Naive thymus-derived CD4-positive, alpha-beta T cell (primary cell): ENCODE data around the gene HHATL. TPM values are rescaled to one million over a fixed set of nuclear protein-coding genes. Genes with fewer than 3 reads are reported as not detected.

ENCODE experiments used
- ATAC-seq: fragments of 150-1000 bp; cut with Tn5 transposase; 2 replicates; pipeline ENCODE4 v1.10.0; 2021; ENCODE audit warnings: mild to moderate bottlenecking, moderate library complexity
- CTCF ChIA-PET: fragments of 350-600 bp; sonication (Branson Sonifier 250); formaldehyde crosslinking; loops from one replicate; lab custom pipeline; 2021; ENCODE audit warnings: antibody characterized with exemption; lab: Charles Lee
- POLR2A ChIA-PET: fragments of 350-600 bp; sonication (Branson Sonifier 250); formaldehyde crosslinking; loops from one replicate; lab custom pipeline; 2021; ENCODE audit warnings: antibody characterized with exemption, inconsistent platforms; lab: Charles Lee
- DNase-seq, 9 donors: peaks; one replicate each; pipeline versions ENCODE4 v3.0.0 to v3.0.0-alpha.2; 2020 to 2022; ENCODE audit warnings: mixed read lengths in 1 of 9
- H3K27ac ChIP-seq: one replicate; pipeline ENCODE4 v1.7.0; 2013; ENCODE audit warnings: mild to moderate bottlenecking, low read depth, low read length, moderate library complexity
- H3K27me3 ChIP-seq, 2 donors: one replicate each; pipeline ENCODE4 v1.7.0; 2013; ENCODE audit warnings: low read length in 2 of 2, mild to moderate bottlenecking in 2 of 2, moderate library complexity in 2 of 2; ENCODE audit not compliant: control insufficient read depth in 2 of 2, insufficient read depth in 2 of 2
- H3K36me3 ChIP-seq, 3 experiments: 1 replicate in 2 of 3; 2 replicates in 1 of 3; pipeline ENCODE4 v1.7.0; 2013; ENCODE audit warnings: low read length in 3 of 3, mild to moderate bottlenecking in 3 of 3, moderate library complexity in 1 of 3; ENCODE audit not compliant: insufficient read depth in 3 of 3, control insufficient read depth in 2 of 3
- H3K4me1 ChIP-seq, 2 donors: one replicate each; pipeline ENCODE4 v1.7.0; 2013; ENCODE audit warnings: low read length in 2 of 2, mild to moderate bottlenecking in 2 of 2, moderate library complexity in 1 of 2; ENCODE audit not compliant: control insufficient read depth in 2 of 2, insufficient read depth in 2 of 2
- H3K4me3 ChIP-seq: 2 replicates; pipeline ENCODE4 v1.7.0; 2013; ENCODE audit warnings: mild to moderate bottlenecking, low read length
- H3K9me3 ChIP-seq, 3 experiments: 1 replicate in 2 of 3; 2 replicates in 1 of 3; pipeline ENCODE4 v1.7.0; 2013; ENCODE audit warnings: low read length in 3 of 3; ENCODE audit not compliant: control insufficient read depth in 2 of 3
- H3K27ac Mint-ChIP-seq, 9 donors: one replicate each; pipeline ENCODE4 v1.8.0; 2020 to 2022; ENCODE audit warnings: mixed read lengths in 9 of 9, mild to moderate bottlenecking in 8 of 9, moderate library complexity in 5 of 9, inconsistent platforms in 2 of 9
- H3K27me3 Mint-ChIP-seq, 5 donors: one replicate each; pipeline ENCODE4 v1.8.0; 2021 to 2022; ENCODE audit warnings: mixed read lengths in 5 of 5, mild to moderate bottlenecking in 1 of 5
- H3K36me3 Mint-ChIP-seq, 5 donors: one replicate each; pipeline ENCODE4 v1.8.0; 2020 to 2022; ENCODE audit warnings: mixed read lengths in 5 of 5, mild to moderate bottlenecking in 3 of 5, inconsistent platforms in 1 of 5
- H3K4me1 Mint-ChIP-seq, 7 donors: one replicate each; pipeline ENCODE4 v1.8.0; 2020 to 2022; ENCODE audit warnings: mixed read lengths in 7 of 7, mild to moderate bottlenecking in 3 of 7, inconsistent platforms in 1 of 7
- H3K4me3 Mint-ChIP-seq, 10 donors: one replicate each; pipeline ENCODE4 v1.8.0; 2020 to 2022; ENCODE audit warnings: mild to moderate bottlenecking in 10 of 10, mixed read lengths in 10 of 10, moderate library complexity in 6 of 10, inconsistent platforms in 2 of 10
- H3K9me3 Mint-ChIP-seq, 11 donors: one replicate each; pipeline ENCODE4 v1.8.0; 2020 to 2022; ENCODE audit warnings: mixed read lengths in 11 of 11, mild to moderate bottlenecking in 4 of 11, inconsistent platforms in 1 of 11, moderate library complexity in 1 of 11
- intact Hi-C, 2 donors: fragments of 100-400 bp; cut with micrococcal nuclease; formaldehyde crosslinking; loops; one replicate each; pipeline ENCODE4 v1.15.1; 2023
- polyA plus RNA-seq, 2 donors: library from polyadenylated mRNA; unstranded; fragments of 300-500 nt; fragmentation: Illumina TruSeq; gene quantifications; one replicate each; pipeline ENCODE4 v1.2.3, GENCODE V29; 2021
- total RNA-seq, 6 experiments: library from RNA in 5 of 6; stranded (reverse) in 5 of 6; gene quantifications; 1 replicate in 5 of 6; 2 replicates in 1 of 6; pipeline ENCODE4 v1.2.3 and lab custom pipeline; 2021 to 2026

HHATL gene
- total and polyA plus RNA-seq, 7 experiments from 2014 or later = not detected

- no peaks in the 10 kb centered on the region for H3K36me3 ChIP-seq
- H3K27me3 Mint-ChIP-seq = peaks cover 9 to 24% (median 15%) of the 10 kb centered on the region in 5 donors
- peaks cover 0 to 6% (median 0%) of the 10 kb centered on the region in 5 donors for H3K36me3 Mint-ChIP-seq
- no peak overlapping the region for H3K27ac ChIP-seq
- no peaks in the 10 kb centered on the region for H3K9me3 ChIP-seq
- H3K4me1 ChIP-seq = no peaks in the 10 kb centered on the region
- intact Hi-C loops = no loop called here
- ATAC-seq (no peak), DNase-seq (no peak)
- CTCF ChIA-PET = no interaction called here
- peaks cover 0 to 6% (median 3%) of the 10 kb centered on the region in 7 donors for H3K4me1 Mint-ChIP-seq
- H3K27me3 ChIP-seq = no peaks in the 10 kb centered on the region
- no peak overlapping the region for H3K4me3 ChIP-seq
- H3K27ac Mint-ChIP-seq = no peak overlapping the region
- POLR2A ChIA-PET = no interaction called here
- peaks cover 0 to 4% (median 0%) of the 10 kb centered on the region in 11 donors for H3K9me3 Mint-ChIP-seq
- H3K4me3 Mint-ChIP-seq = no peak overlapping the region
Measured at GRCh38 chr3:42686832-42687650, 15.6 kb downstream of the HHATL start.

GRCh38 chr3:42685891-42686820 lies 16.4 kb downstream of the HHATL start:
- H3K27me3 ChIP-seq = no peaks in the 10 kb centered on the region
- ChIA-PET CTCF (no interaction called here), POLR2A (no interaction called here)
- DNase-seq (no peak), ATAC-seq (no peak)
- Mint-ChIP-seq H3K36me3 (peaks cover 0 to 6% (median 0%) of the 10 kb centered on the region in 5 donors), H3K9me3 (peaks cover 0 to 4% (median 0%) of the 10 kb centered on the region in 11 donors), H3K27ac (no peak overlapping the region), H3K4me1 (peaks cover 0 to 6% (median 3%) of the 10 kb centered on the region in 7 donors), H3K4me3 (peak overlapping the region in 6 of 10 donors; percentile 28 to 55 (median 43)), H3K27me3 (peaks cover 9 to 24% (median 15%) of the 10 kb centered on the region in 5 donors)
- H3K27ac ChIP-seq = no peak overlapping the region
- no peaks in the 10 kb centered on the region for H3K4me1 ChIP-seq
- no peaks in the 10 kb centered on the region for H3K36me3 ChIP-seq
- intact Hi-C loops = no loop called here
- H3K4me3 ChIP-seq = no peak overlapping the region
- H3K9me3 ChIP-seq = no peaks in the 10 kb centered on the region

GRCh38 chr3:42685363-42685881 lies 17.2 kb downstream of the HHATL start, which contains the start of gene KLHL40:
Gene KLHL40, plus strand, starts transcription at chr3:42685537. Its CDS starts 82 bp downstream, at chr3:42685619.
- H3K9me3 ChIP-seq = no peaks in the 10 kb centered on the region
- no peaks in the 10 kb centered on the region for H3K27me3 ChIP-seq
- Mint-ChIP-seq H3K27me3 (peaks cover 9 to 24% (median 15%) of the 10 kb centered on the region in 5 donors), H3K36me3 (peaks cover 0 to 6% (median 0%) of the 10 kb centered on the region in 5 donors), H3K9me3 (peaks cover 0 to 4% (median 0%) of the 10 kb centered on the region in 11 donors), H3K4me3 (peak within 1 kb of the TSS in 6 of 10 donors; percentile 28 to 55 (median 43)), H3K27ac (no peak within 1 kb of the TSS), H3K4me1 (peaks cover 0 to 6% (median 3%) of the 10 kb centered on the region in 7 donors)
- H3K4me3 ChIP-seq = no peak within 1 kb of the TSS
- H3K4me1 ChIP-seq = no peaks in the 10 kb centered on the region
- intact Hi-C loops = no loop called here
- H3K36me3 ChIP-seq = no peaks in the 10 kb centered on the region
- POLR2A ChIA-PET = no interaction called here
- CTCF ChIA-PET = no interaction called here
- H3K27ac ChIP-seq = no peak within 1 kb of the TSS
- DNase-seq = no peak
- ATAC-seq = no peak

- Histone ChIP-seq H3K4me1 (no peaks in the 10 kb centered on the region), H3K27ac (no peak overlapping the region), H3K4me3 (no peak overlapping the region), H3K9me3 (no peaks in the 10 kb centered on the region), H3K27me3 (no peaks in the 10 kb centered on the region), H3K36me3 (no peaks in the 10 kb centered on the region)
- no peak overlapping the region for H3K4me3 Mint-ChIP-seq
- ATAC-seq (no peak), DNase-seq (no peak)
- peaks cover 0 to 6% (median 3%) of the 10 kb centered on the region in 7 donors for H3K4me1 Mint-ChIP-seq
- no peak overlapping the region for H3K27ac Mint-ChIP-seq
- ChIA-PET CTCF (no interaction called here), POLR2A (no interaction called here)
- peaks cover 0 to 6% (median 0%) of the 10 kb centered on the region in 5 donors for H3K36me3 Mint-ChIP-seq
- intact Hi-C loops = no loop called here
- H3K9me3 Mint-ChIP-seq = peaks cover 0 to 5% (median 0%) of the 10 kb centered on the region in 11 donors
- peaks cover 9 to 24% (median 12%) of the 10 kb centered on the region in 5 donors for H3K27me3 Mint-ChIP-seq
Measured at GRCh38 chr3:42684632-42685362, 17.8 kb downstream of the HHATL start.

GRCh38 chr3:42683875-42684598 lies 18.6 kb downstream of the HHATL start:
- CTCF ChIA-PET = no interaction called here
- Mint-ChIP-seq H3K4me1 (peaks cover 0 to 6% (median 3%) of the 10 kb centered on the region in 7 donors), H3K4me3 (no peak overlapping the region), H3K36me3 (peaks cover 0 to 6% (median 0%) of the 10 kb centered on the region in 5 donors), H3K27me3 (peaks cover 9 to 24% (median 12%) of the 10 kb centered on the region in 5 donors), H3K9me3 (peaks cover 0 to 6% (median 1%) of the 10 kb centered on the region in 11 donors), H3K27ac (no peak overlapping the region)
- Histone ChIP-seq H3K4me1 (no peaks in the 10 kb centered on the region), H3K27me3 (no peaks in the 10 kb centered on the region), H3K9me3 (no peaks in the 10 kb centered on the region), H3K27ac (no peak overlapping the region), H3K4me3 (no peak overlapping the region), H3K36me3 (no peaks in the 10 kb centered on the region)
- ATAC-seq (peak; percentile 49), DNase-seq (no peak)
- POLR2A ChIA-PET = no interaction called here
- intact Hi-C loops = no loop called here
